HG03135 (cell line): Measurements from ENCODE around the gene PARP11.

ENCODE experiments used
- ATAC-seq: cut with Tn5 transposase; IDR thresholded peaks from one replicate; pipeline ENCODE4 v1.9.1; 2021; ENCODE audit warnings: mild to moderate bottlenecking, moderate library complexity; ENCODE audit not compliant: unreplicated experiment

The PARP11 gene

DNA sequence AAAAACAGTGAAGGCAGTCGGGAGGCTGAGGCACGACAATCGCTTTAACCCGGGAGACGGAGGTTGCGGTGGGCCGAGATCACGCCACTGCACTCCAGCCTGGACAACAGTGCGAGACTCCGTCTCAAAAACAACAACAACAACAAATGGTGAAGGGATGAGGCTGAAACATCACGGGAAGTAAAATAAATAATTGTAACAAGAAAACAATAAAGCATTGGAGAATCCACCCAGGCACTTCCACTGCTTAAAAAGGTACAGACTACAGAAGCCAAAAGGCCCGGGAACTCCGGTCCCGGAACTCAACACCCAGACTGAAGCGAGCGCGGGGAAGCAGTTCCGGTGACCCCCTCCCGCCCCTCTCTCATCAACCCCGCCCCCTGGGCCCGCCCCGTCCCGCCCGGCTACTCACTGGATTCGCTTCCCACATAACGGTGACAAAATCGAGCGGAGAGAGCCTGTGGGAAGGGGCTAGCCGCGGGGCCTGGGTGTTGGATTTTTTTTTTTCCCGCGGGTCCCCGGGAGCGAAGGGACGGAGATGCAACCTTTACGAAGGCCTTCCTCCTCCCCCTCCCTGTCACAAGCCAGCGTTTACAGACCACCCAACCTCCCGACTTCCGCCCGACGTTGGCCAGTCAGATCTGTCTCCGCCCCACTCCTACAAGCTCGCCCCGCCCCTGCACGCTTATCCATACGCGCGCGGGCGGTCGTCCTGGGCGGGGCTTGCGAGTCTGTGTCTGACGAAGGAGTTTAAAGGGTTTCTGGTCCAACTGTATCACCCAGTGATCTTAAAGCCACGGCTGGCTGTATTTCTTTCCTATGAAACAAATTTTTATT is at the start of gene PARP11:
Gene PARP11, minus strand, starts transcription at position 600 of the 837 bp plus-strand sequence. Its CDS starts 170 bp downstream, at position 430.
- peak; percentile 96 for ATAC-seq

- ATAC-seq: no peak
Measured at GRCh38 chr12:3922033-3922432, 48.8 kb upstream of the PARP11 start.

DNA sequence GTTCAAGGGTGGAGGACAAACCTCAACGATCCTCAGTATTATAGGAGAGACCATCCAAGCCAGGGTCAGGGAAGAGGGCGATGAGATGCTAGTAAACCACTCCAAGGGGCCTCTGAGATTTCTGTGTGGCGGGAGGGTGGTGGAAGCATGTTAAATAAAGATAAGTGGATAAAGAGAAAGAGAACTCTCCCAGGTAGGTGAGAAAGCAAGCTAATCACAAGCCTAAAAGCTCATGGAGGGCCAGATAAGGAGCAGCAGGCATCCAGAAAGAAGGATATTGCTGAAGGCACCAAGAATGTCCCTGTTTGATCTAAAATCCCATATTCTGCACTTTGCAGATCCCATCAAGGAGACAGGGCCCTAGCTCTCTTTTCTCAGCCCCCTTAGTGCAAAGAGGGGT is 48.3 kb upstream of the PARP11 start:
- no peak for ATAC-seq

DNA sequence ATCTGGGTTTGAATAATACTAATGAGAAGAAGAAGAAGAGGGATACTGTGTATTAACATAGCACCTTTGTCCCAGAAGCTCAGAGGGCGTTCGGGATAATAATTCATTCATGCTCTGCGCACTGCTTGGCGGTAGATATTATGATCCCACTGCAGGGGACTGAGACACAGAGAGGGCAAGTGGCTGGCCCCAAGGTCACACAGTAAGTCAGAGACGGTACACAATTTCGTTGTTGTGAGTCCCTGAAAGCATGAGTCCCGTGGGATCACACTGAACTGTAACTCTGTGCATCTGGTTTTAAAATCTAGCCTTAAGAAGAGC is 47.9 kb upstream of the PARP11 start:
- ATAC-seq: no peak

DNA sequence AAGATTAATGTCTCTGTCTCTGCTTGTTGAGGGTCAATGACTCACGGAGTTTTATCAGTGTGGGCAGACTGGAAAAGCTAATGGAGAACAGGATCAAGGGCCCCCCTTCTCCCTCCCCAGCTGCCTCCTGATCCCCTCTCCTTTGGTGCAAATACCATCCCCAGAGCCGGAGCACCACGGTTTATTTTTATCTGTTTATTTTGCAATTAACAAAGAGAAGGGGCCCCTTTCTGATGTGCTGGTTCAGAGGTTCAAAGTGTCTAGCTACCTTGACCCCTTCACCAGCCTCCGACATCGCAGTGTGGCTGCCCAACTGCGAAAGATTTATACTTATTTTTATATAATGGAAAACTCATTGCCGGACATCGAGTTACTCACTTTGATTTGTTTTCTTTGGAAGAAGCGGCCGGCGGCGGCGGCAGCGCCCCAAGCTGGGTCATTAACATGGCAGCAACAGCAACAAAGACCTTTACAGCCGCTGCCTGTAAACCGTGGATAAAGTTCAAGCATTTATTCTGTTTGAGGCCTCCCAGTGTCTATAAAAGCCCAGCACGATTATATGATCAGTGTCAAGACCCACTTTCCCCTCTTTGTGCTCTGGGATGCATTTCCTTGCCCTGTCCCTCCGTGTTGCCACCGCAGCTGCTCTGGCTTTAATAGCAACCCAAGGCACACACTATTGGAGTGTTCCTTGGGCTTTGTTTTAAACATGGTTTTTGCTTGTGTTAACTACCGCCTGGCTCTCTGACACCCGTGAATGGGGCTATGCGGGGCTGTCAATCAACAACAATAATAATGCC is 47.4 kb upstream of the PARP11 start:
- no peak for ATAC-seq

- no peak for ATAC-seq
Measured at GRCh38 chr12:3913278-3913677, 40.1 kb upstream of the PARP11 start.

GRCh38 chr12:3912863-3913262 is 39.7 kb upstream of the PARP11 start:
- ATAC-seq: no peak

GRCh38 chr12:3911409-3911808 is 38.2 kb upstream of the PARP11 start:
- ATAC-seq: no peak

DNA sequence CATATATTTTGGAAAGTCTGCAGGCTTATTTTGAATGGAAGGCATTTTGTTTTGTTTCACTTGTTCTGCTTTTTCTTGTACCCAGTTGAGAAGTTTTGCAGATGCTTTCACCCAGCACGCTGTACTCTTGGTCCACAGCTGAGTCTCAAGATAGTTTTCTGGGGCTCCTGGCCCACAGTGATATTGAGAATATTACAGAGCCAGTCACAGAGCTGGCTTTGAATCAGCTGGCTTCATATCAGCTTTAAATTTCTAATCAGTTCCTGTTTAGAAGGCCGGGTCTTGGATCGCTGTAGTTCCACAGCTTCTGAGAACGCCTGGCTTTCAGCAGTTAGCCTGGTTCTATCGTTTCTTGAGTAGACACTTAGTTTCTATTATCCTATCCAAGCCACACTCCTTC is 32.5 kb upstream of the PARP11 start:
- ATAC-seq: no peak

DNA sequence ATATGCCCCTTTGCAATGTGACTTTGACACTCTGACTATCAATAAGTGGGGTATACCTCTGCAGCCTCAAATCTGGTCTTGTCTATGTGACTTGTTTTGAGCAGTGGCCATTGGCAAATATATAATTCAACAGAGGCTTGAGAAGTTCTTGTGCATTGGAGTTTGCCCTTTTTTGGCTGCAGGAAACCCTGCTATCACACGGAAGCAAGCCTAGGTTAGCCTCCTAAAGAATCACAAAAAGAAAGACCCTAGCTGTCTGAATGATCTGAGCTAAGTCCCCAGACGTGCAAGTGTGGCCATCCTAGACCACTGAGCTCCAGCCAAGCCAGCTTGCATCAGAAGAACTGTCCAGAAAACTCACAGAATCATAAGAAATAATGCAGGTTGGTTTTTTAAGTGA is 31.8 kb upstream of the PARP11 start:
- ATAC-seq: no peak

DNA sequence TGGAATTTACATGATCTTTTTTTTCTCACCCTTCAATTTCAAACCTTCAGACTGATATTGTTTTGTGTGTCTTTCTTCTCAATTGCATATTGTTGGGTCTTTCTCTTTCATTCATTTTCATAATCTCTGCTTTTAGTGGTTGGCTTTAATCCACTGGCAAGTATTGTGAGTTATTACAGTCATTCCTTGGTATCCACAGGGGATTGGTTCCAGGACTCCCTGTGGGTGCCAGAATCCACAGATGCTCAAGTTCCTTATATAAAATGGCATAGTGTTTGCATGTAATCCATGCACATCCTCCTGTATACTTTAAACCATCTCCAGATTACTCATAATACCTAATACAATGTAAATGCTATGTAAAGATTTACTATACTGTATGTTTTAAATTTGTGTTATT is 29.7 kb upstream of the PARP11 start:
- no peak for ATAC-seq

GRCh38 chr12:3901116-3901515 is 27.9 kb upstream of the PARP11 start:
- no peak for ATAC-seq

DNA sequence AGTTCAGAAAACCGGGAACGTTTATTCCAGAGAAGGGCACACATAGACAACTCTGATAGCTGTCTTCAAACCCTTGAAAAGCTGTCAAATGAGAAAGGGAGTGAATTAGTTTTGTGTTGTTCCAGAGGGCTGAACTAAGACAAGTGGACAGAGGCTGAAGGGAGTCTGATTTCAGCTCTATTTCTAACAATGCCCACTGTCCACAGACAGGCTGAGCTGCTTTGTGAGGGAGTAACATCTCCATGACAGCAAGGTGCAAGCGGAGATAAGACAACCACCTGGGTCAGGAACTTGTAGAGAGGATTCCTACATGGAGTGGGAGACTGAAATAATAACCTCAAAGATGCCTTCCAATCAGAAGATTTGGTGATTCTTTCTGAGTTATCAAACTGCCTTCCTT is 25.6 kb upstream of the PARP11 start:
- ATAC-seq: no peak

GRCh38 chr12:3897371-3897971 is 24.3 kb upstream of the PARP11 start:
- ATAC-seq: no peak

DNA sequence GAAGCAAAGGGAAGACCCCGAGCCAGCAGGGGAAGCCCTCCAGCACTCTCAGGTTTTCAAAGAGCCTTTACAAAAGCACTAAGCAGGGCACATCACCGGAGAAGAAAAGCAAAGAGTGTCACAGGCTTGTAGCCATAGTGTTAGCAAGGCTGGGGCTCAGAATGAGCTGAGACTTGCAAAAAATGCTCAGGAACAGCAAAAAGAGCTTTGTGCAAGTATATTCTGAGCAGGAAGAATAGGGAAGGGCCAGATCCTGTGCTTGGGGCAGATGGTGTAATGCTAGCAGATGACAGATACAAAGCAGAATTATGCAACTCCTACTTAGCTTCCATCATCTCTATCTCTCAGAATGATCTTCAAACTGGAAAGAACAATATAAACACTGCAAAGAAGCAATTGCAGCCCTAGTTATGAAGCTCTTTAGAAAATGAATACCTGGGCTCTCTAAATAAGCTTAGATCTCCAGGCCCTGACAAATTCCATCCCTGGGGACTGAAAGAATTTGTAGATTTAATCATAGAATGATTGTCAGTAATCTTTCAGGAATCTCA is 23.7 kb upstream of the PARP11 start:
- ATAC-seq: no peak

DNA sequence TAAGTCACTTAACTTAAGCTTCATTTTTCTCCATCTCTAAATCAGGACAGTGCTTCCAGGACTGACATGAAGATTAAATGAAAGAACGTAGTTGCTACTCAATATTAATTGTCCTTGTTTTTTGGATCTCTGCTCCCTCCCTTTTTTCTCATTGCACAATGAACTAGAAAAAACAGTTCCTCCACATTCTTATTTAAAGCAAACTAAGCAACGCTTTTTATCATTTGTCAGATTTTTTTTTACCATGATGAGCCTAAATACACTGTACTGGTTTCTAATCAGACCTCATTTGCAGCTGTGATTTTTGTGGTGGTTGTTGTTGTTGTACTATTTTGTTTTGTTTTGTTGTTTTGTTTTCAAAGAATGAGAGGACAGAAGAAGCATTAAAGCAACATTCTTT is 23.2 kb upstream of the PARP11 start:
- no peak for ATAC-seq

DNA sequence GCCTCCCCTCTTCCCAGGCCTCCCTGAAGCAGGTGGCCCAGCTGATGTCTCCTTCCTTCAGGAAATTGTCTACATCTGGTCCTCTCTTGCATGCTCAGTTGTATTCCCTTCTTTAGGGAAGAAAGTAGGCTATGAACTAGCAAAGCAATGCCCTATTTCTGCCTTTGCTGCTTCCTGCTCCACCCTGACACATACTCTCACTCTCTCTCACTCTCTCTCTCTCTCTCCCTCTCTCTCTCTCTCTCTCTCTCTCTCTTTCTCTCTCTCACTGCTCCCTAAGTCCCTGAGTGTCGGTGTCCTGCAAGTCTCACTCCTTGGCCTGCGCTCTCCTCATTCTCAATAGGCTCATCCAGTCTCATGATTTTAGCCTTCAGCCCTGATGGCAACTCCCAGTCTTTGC is 19.4 kb upstream of the PARP11 start:
- no peak for ATAC-seq

DNA sequence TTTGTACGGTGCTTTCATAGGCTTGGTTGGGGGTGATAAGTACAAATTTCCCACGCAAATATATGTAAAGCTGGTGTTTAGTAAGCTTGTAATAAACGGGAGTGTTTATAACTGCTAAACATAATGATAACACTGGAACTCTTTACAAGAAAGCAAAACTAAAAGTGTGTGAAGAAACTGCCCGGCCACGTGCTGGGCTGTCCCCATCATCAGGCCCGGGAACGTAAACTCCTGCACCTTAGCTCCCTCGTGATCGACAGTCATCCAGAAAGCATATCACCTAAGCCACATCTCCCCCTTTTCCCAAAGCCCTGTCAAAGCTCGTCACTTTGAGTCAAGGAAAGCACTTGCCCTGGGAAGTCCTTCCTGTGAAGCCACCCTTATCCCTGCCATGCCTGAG is 18.0 kb upstream of the PARP11 start:
- no peak for ATAC-seq

GRCh38 chr12:3888659-3889058 is 15.5 kb upstream of the PARP11 start:
- ATAC-seq: no peak

GRCh38 chr12:3885277-3886094 is 12.3 kb upstream of the PARP11 start:
- no peak for ATAC-seq

- no peak for ATAC-seq
Measured at GRCh38 chr12:3884671-3885070, 11.5 kb upstream of the PARP11 start.
